Mesothelial cell of epicardium (in vitro differentiated cells): ENCODE data around the gene EPB42. TPM values are rescaled to one million over a fixed set of nuclear protein-coding genes. Genes with fewer than 3 reads are reported as not detected.

Source experiments
- DNase-seq, 2 experiments: peaks; one replicate each; pipeline ENCODE4 v3.0.0; 2021; ENCODE audit warnings: low spot score in 2 of 2; ENCODE audit not compliant: unreplicated experiment in 2 of 2
- H3K27ac Mint-ChIP-seq: 2 replicates; pipeline ENCODE4 v1.8.0; 2021; ENCODE audit warnings: mixed read lengths
- H3K27me3 Mint-ChIP-seq: 2 replicates; pipeline ENCODE4 v1.8.0; 2021; ENCODE audit warnings: low read depth, mixed read lengths
- H3K36me3 Mint-ChIP-seq: 2 replicates; pipeline ENCODE4 v1.8.0; 2021; ENCODE audit warnings: mixed read lengths
- H3K4me1 Mint-ChIP-seq: 2 replicates; pipeline ENCODE4 v1.8.0; 2021; ENCODE audit warnings: mixed read lengths
- H3K4me3 Mint-ChIP-seq: 2 replicates; pipeline ENCODE4 v1.8.0; 2021; ENCODE audit warnings: mild to moderate bottlenecking, moderate library complexity, mixed read lengths
- H3K9me3 Mint-ChIP-seq: 2 replicates; pipeline ENCODE4 v1.8.0; 2021; ENCODE audit warnings: mixed read lengths
- total RNA-seq: library from RNA; stranded (reverse); gene quantifications from 3 replicates; pipeline ENCODE4 v1.2.1, GENCODE V29; 2021
- TF ChIP-seq, protein P1 (sequence below): fragments of 200-600 bp; sonication (generic); IDR thresholded peaks from one replicate; pipeline ENCODE4 v1.5.0; 2021; ENCODE audit warnings: antibody characterized with exemption; ENCODE audit not compliant: unreplicated experiment

EPB42 gene
- total RNA-seq, 1 donor from 2014 or later, result 0.13 TPM

DNA sequence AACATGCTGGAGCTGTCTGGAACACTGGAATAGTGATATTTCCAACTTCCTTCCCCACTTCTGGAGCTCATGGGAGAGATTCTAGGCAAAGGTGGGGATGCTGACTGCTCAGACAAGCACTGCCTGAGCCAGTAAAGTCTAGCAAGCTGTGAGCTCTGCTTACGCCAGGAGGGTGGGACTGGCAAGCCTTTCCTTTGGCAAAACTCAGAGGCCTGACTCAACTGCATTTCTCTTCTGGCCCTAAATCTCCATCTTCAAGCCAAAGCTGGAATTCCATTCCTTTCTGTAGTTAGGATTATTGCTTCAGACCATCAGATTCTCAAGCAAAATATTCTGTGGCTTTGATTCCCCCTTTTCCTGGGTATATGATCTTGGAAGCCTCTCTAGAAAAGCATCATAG, 20.3 kb upstream of the EPB42 start:
- Mint-ChIP-seq H3K27ac (no peak overlapping the region), H3K9me3 (no peaks in the 10 kb centered on the region), H3K4me1 (peaks cover 6% of the 10 kb centered on the region), H3K36me3 (no peaks in the 10 kb centered on the region), H3K27me3 (peaks cover 28% of the 10 kb centered on the region), H3K4me3 (no peak overlapping the region)
- no peak for DNase-seq
- TF ChIP-seq, protein P1, sequence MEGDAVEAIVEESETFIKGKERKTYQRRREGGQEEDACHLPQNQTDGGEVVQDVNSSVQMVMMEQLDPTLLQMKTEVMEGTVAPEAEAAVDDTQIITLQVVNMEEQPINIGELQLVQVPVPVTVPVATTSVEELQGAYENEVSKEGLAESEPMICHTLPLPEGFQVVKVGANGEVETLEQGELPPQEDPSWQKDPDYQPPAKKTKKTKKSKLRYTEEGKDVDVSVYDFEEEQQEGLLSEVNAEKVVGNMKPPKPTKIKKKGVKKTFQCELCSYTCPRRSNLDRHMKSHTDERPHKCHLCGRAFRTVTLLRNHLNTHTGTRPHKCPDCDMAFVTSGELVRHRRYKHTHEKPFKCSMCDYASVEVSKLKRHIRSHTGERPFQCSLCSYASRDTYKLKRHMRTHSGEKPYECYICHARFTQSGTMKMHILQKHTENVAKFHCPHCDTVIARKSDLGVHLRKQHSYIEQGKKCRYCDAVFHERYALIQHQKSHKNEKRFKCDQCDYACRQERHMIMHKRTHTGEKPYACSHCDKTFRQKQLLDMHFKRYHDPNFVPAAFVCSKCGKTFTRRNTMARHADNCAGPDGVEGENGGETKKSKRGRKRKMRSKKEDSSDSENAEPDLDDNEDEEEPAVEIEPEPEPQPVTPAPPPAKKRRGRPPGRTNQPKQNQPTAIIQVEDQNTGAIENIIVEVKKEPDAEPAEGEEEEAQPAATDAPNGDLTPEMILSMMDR, result no peak

GRCh38 chr15:43239732-43240491, 19.1 kb upstream of the EPB42 start:
- no peak for DNase-seq
- peaks cover 30% of the 10 kb centered on the region for H3K27me3 Mint-ChIP-seq
- H3K4me3 Mint-ChIP-seq, result no peak overlapping the region
- no peak overlapping the region for H3K27ac Mint-ChIP-seq
- H3K4me1 Mint-ChIP-seq, result peaks cover 6% of the 10 kb centered on the region
- no peaks in the 10 kb centered on the region for H3K9me3 Mint-ChIP-seq
- no peaks in the 10 kb centered on the region for H3K36me3 Mint-ChIP-seq
- TF ChIP-seq, protein P1, result no peak

- H3K4me1 Mint-ChIP-seq, result peaks cover 6% of the 10 kb centered on the region
- TF ChIP-seq, protein P1, result no peak
- H3K9me3 Mint-ChIP-seq, result no peaks in the 10 kb centered on the region
- H3K4me3 Mint-ChIP-seq, result no peak overlapping the region
- H3K36me3 Mint-ChIP-seq, result no peaks in the 10 kb centered on the region
- DNase-seq, result no peak
- no peak overlapping the region for H3K27ac Mint-ChIP-seq
- peaks cover 29% of the 10 kb centered on the region for H3K27me3 Mint-ChIP-seq
These were observed 17.9 kb upstream of the EPB42 start for GRCh38 chr15:43238671-43239131.

GRCh38 chr15:43237842-43238470, 17.1 kb upstream of the EPB42 start:
- Mint-ChIP-seq H3K4me1 (peaks cover 6% of the 10 kb centered on the region), H3K4me3 (no peak overlapping the region), H3K9me3 (no peaks in the 10 kb centered on the region), H3K27me3 (peaks cover 30% of the 10 kb centered on the region), H3K27ac (no peak overlapping the region), H3K36me3 (no peaks in the 10 kb centered on the region)
- TF ChIP-seq, protein P1, result no peak
- DNase-seq, result no peak

GRCh38 chr15:43235536-43235935, 14.7 kb upstream of the EPB42 start:
- Mint-ChIP-seq H3K4me1 (peaks cover 6% of the 10 kb centered on the region), H3K27ac (no peak overlapping the region), H3K27me3 (peaks cover 25% of the 10 kb centered on the region)

More at GRCh38 chr15:43235536-43235935, 14.7 kb upstream of the EPB42 start:
- DNase-seq, result no peak
- TF ChIP-seq, protein P1, result no peak
- Mint-ChIP-seq H3K9me3 (no peaks in the 10 kb centered on the region), H3K4me3 (no peak overlapping the region), H3K36me3 (no peaks in the 10 kb centered on the region)
